Renal cortex interstitium (tissue), 3 donors: ENCODE data around the gene METTL2A. TPM values are rescaled to one million over a fixed set of nuclear protein-coding genes. Genes with fewer than 3 reads are reported as not detected.

Experiments
- polyA plus RNA-seq, 3 donors: library from polyadenylated mRNA; unstranded; fragments of 120-200 nt; gene quantifications; one replicate each; pipeline ENCODE4 v1.2.1, GENCODE V29; 2013; ENCODE audit not compliant: insufficient read length in 3 of 3

Gene METTL2A
- polyA plus RNA-seq, 3 donors: 20.9 to 22.0 (median 21.3) TPM

Other genes with a start within 250 kb of the METTL2A start
- gene EFCAB3, start 43.3 kb upstream of the METTL2A start, polyA plus RNA-seq: under 1 TPM in 2 of 3 donors, not detected in 1; 0.20 to 0.94 TPM
- 10 to 100 TPM; 58.1 to 68.8 (median 63.9) TPM for gene TLK2, start 54.9 kb downstream of the METTL2A start, polyA plus RNA-seq
- 10 to 100 TPM; 52.6 to 80.0 (median 72.5) TPM for gene MRC2, start 203.8 kb downstream of the METTL2A start, polyA plus RNA-seq